GM12878 (cell line): ENCODE measurements around the gene MIEN1. TPM values are rescaled to one million over a fixed set of nuclear protein-coding genes. Genes with fewer than 3 reads are reported as not detected.

Experiments
- CHD2 ChIP-seq: IDR thresholded peaks from 2 replicates; pipeline ENCODE4 v1.6.1; 2011; ENCODE audit warnings: low read depth, low read length, improper control_type of control experiment, borderline replicate concordance
- CREB1 ChIP-seq: IDR thresholded peaks from 2 replicates; pipeline ENCODE4 v1.6.1; 2012; ENCODE audit warnings: low read depth, mild to moderate bottlenecking, inconsistent platforms
- HDGF ChIP-seq: fragments of 450-650 bp; IDR thresholded peaks from 2 replicates; pipeline ENCODE4 v1.6.1; 2016; ENCODE audit warnings: antibody characterized with exemption
- IKZF2 ChIP-seq, 2 experiments: fragments of 450-650 bp; IDR thresholded peaks; 2 replicates each; pipeline ENCODE4 v1.6.1; 2017; ENCODE audit warnings: mild to moderate bottlenecking in 2 of 2, moderate library complexity in 2 of 2
- POLR2AphosphoS2 ChIP-seq: IDR thresholded peaks from 2 replicates; pipeline ENCODE4 v1.6.1; 2011; ENCODE audit warnings: low read depth, mild to moderate bottlenecking, low read length, improper control_type of control experiment, moderate library complexity
- POU2F2 ChIP-seq: IDR thresholded peaks from 3 replicates; pipeline ENCODE4 v1.6.1; 2011; ENCODE audit warnings: low read depth, mild to moderate bottlenecking, low read length, borderline replicate concordance
- SMAD1 ChIP-seq: fragments of 450-650 bp; IDR thresholded peaks from 2 replicates; pipeline ENCODE4 v1.6.1; 2018; ENCODE audit warnings: mild to moderate bottlenecking, low read depth; ENCODE audit not compliant: partially characterized antibody
- SMC3 ChIP-seq: IDR thresholded peaks from 2 replicates; pipeline ENCODE4 v1.6.1; 2011; ENCODE audit warnings: low read length, improper control_type of control experiment, borderline replicate concordance
- SUPT20H ChIP-seq: IDR thresholded peaks from 2 replicates; pipeline ENCODE4 v1.6.1; 2011; ENCODE audit warnings: low read depth, mild to moderate bottlenecking, low read length, moderate library complexity, borderline replicate concordance; ENCODE audit not compliant: control insufficient read depth
- TAF1 ChIP-seq: IDR thresholded peaks from 2 replicates; pipeline ENCODE4 v1.6.1; 2011; ENCODE audit warnings: mild to moderate bottlenecking, low read depth, low read length, borderline replicate concordance
- TARDBP ChIP-seq: IDR thresholded peaks from 2 replicates; pipeline ENCODE4 v1.6.1; 2016; ENCODE audit warnings: borderline replicate concordance
- ZBED1 ChIP-seq: IDR thresholded peaks from 2 replicates; pipeline ENCODE4 v1.6.1; 2016; ENCODE audit warnings: borderline replicate concordance
- ZNF217 ChIP-seq: fragments of 450-650 bp; IDR thresholded peaks from 2 replicates; pipeline ENCODE4 v1.6.1; 2017; ENCODE audit warnings: antibody characterized with exemption, mild to moderate bottlenecking
- polyA plus RNA-seq, 11 experiments: library from polyadenylated mRNA; depleted of rRNA in 4 of 11; unstranded in 6 of 11; stranded (reverse) in 5 of 11; fragments of >200 nt; fragmentation: Nextera tagmentation in 4 of 11; fragmentation: Illumina TruSeq in 1 of 11; extraction: Ambion mirVana in 4 of 11; extraction: Trizol in 1 of 11; gene quantifications; 1 replicate in 1 of 11; 2 replicates in 10 of 11; pipeline versions ENCODE4 v1.2.1 to v1.2.3, GENCODE V29; 2011 to 2016; ENCODE audit warnings: inconsistent platforms in 2 of 11, missing spikeins in 2 of 11, low read depth in 1 of 11
- total RNA-seq, 4 experiments: library from RNA; depleted of rRNA in 3 of 4; stranded (reverse); fragments of >200 nt in 3 of 4; fragmentation: Illumina TruSeq in 1 of 4; extraction: Trizol in 1 of 4; gene quantifications; 2 replicates each; pipeline versions ENCODE4 v1.2.1 to v1.2.3, GENCODE V29; 2013 to 2021
- TF ChIP-seq, protein P1 (sequence below): fragments of 450-650 bp; IDR thresholded peaks from 2 replicates; pipeline ENCODE4 v1.6.1; 2018; ENCODE audit warnings: borderline replicate concordance, mild to moderate bottlenecking; ENCODE audit not compliant: partially characterized antibody
- TF ChIP-seq, protein P2 (sequence below): fragments of 450-650 bp; IDR thresholded peaks from 2 replicates; pipeline ENCODE4 v1.6.1; 2017; ENCODE audit warnings: antibody characterized with exemption, mild to moderate bottlenecking, moderate library complexity
- TF ChIP-seq, protein P3 (sequence below): IDR thresholded peaks from 2 replicates; pipeline ENCODE4 v1.6.1; 2012; ENCODE audit warnings: mild to moderate bottlenecking, low read depth, low read length

Gene MIEN1
- total and polyA plus RNA-seq, 10 of the 15 experiments (the other 5 are each of a cell fraction or from before 2014, with no cell fraction given), result 24.9 to 89.1 (median 47.7) TPM

DNA sequence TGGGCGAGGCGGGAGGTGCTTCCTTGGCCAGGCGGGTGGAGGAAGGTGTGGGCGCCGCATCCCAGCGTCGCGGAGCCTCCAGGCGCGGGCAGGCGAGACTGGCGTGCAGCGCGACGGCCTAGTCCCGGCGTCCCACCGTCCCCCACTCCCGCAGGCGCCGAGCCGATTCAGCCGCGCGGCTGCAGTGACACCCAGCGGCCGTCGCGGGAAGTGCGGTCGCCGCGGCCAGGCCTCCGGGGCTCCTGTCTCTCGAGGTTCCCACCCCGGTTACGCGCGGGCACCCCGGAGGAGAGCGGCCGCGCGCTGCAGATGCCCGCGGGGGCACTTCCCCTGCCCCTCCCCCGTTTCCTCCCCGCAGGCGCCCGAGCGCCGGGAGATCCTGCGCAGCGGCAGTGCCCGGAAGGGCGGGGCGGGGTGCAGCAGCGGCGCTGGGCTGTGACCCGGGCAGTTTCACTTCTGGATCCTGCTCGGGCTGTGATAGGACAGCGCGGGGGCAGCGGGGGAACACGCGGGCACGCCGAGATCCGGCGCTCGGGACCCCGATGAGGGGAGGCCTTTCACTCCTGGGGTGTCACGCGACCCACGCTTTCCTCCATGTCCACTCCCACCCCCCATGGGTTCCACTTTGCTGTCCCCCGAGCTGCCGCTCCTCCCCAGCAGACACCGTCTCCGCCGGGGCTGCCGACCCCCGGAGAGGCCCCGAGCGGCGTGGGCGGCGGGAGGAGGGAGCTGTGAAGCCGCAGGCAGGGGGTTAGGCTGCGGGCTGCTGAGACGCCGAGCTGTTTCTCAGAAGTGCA is 24.0 kb upstream of the MIEN1 start (continued):
- TF ChIP-seq SUPT20H (no peak), CHD2 (no peak), SMC3 (peak; percentile 49; the same call in 1 of the 2 replicates), ZNF217 (peak; percentile 63; the same call in 1 of the 2 replicates), SMAD1 (peak; percentile 49), ZBED1 (peak; percentile 57; the same call in 1 of the 2 replicates), TAF1 (peak; percentile 63; the same call in 1 of the 2 replicates), TARDBP (peak; percentile 71; the same call in 1 of the 2 replicates), HDGF (peak; percentile 93), IKZF2 (IDR thresholded peaks at IDR 0.05) (peak; percentile 87 to 91), POU2F2 (peak; percentile 51; the same call in 2 of the 3 replicates), CREB1 (peak; percentile 63; the same call in 1 of the 2 replicates), POLR2AphosphoS2 (peak; percentile 51)
- TF ChIP-seq, protein P1, sequence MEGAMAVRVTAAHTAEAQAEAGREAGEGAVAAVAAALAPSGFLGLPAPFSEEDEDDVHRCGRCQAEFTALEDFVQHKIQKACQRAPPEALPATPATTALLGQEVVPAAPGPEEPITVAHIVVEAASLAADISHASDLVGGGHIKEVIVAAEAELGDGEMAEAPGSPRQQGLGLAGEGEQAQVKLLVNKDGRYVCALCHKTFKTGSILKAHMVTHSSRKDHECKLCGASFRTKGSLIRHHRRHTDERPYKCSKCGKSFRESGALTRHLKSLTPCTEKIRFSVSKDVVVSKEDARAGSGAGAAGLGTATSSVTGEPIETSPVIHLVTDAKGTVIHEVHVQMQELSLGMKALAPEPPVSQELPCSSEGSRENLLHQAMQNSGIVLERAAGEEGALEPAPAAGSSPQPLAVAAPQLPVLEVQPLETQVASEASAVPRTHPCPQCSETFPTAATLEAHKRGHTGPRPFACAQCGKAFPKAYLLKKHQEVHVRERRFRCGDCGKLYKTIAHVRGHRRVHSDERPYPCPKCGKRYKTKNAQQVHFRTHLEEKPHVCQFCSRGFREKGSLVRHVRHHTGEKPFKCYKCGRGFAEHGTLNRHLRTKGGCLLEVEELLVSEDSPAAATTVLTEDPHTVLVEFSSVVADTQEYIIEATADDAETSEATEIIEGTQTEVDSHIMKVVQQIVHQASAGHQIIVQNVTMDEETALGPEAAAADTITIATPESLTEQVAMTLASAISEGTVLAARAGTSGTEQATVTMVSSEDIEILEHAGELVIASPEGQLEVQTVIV, result no peak
- TF ChIP-seq, protein P2, sequence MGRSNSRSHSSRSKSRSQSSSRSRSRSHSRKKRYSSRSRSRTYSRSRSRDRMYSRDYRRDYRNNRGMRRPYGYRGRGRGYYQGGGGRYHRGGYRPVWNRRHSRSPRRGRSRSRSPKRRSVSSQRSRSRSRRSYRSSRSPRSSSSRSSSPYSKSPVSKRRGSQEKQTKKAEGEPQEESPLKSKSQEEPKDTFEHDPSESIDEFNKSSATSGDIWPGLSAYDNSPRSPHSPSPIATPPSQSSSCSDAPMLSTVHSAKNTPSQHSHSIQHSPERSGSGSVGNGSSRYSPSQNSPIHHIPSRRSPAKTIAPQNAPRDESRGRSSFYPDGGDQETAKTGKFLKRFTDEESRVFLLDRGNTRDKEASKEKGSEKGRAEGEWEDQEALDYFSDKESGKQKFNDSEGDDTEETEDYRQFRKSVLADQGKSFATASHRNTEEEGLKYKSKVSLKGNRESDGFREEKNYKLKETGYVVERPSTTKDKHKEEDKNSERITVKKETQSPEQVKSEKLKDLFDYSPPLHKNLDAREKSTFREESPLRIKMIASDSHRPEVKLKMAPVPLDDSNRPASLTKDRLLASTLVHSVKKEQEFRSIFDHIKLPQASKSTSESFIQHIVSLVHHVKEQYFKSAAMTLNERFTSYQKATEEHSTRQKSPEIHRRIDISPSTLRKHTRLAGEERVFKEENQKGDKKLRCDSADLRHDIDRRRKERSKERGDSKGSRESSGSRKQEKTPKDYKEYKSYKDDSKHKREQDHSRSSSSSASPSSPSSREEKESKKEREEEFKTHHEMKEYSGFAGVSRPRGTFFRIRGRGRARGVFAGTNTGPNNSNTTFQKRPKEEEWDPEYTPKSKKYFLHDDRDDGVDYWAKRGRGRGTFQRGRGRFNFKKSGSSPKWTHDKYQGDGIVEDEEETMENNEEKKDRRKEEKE, result 0 out of 2 replicates have a peak, but pooled peaks have one; percentile 36
- TF ChIP-seq, protein P3, sequence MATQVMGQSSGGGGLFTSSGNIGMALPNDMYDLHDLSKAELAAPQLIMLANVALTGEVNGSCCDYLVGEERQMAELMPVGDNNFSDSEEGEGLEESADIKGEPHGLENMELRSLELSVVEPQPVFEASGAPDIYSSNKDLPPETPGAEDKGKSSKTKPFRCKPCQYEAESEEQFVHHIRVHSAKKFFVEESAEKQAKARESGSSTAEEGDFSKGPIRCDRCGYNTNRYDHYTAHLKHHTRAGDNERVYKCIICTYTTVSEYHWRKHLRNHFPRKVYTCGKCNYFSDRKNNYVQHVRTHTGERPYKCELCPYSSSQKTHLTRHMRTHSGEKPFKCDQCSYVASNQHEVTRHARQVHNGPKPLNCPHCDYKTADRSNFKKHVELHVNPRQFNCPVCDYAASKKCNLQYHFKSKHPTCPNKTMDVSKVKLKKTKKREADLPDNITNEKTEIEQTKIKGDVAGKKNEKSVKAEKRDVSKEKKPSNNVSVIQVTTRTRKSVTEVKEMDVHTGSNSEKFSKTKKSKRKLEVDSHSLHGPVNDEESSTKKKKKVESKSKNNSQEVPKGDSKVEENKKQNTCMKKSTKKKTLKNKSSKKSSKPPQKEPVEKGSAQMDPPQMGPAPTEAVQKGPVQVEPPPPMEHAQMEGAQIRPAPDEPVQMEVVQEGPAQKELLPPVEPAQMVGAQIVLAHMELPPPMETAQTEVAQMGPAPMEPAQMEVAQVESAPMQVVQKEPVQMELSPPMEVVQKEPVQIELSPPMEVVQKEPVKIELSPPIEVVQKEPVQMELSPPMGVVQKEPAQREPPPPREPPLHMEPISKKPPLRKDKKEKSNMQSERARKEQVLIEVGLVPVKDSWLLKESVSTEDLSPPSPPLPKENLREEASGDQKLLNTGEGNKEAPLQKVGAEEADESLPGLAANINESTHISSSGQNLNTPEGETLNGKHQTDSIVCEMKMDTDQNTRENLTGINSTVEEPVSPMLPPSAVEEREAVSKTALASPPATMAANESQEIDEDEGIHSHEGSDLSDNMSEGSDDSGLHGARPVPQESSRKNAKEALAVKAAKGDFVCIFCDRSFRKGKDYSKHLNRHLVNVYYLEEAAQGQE, result 0 out of 2 replicates have a peak, but pooled peaks have one; percentile 8
